GM21515 (cell line): ENCODE results near the gene USP54.
"Not testable (repeated sequence)": the region's sequence is repeated elsewhere in the genome, so short reads cannot be mapped to it uniquely, and the experiment has no call there.

Source experiments
- ATAC-seq: cut with Tn5 transposase; IDR thresholded peaks from one replicate; pipeline ENCODE4 v1.9.1; 2021; ENCODE audit not compliant: unreplicated experiment

Gene USP54

GRCh38 chr10:73591935-73592699 is 975 bp upstream of the USP54 start:
- ATAC-seq: no peak

GRCh38 chr10:73589563-73590126 is 1.5 kb downstream of the USP54 start:
- no peak for ATAC-seq

- no peak for ATAC-seq
Observed at GRCh38 chr10:73588656-73589055, 2.5 kb downstream of the USP54 start.

GRCh38 chr10:73586583-73586984 is 4.6 kb downstream of the USP54 start:
- ATAC-seq: no peak

DNA sequence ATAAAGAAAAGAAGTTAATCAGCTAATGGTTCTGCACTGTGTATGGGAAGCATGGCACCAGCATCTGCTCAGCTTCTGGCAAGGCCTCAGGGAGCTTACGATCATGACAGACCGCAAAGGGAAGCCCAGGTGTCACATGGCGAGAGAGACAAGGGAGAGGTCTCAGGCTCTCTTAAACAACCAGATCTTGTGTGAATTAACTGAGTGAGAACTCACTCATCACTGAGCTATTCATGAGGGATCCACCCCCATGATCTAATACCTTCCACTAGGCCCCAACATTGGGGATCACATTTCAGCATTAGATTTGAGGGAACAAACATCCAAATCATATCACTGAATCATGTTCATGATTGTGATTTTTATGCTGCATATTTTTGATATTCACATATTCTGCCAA is 5.8 kb downstream of the USP54 start:
- no peak for ATAC-seq

DNA sequence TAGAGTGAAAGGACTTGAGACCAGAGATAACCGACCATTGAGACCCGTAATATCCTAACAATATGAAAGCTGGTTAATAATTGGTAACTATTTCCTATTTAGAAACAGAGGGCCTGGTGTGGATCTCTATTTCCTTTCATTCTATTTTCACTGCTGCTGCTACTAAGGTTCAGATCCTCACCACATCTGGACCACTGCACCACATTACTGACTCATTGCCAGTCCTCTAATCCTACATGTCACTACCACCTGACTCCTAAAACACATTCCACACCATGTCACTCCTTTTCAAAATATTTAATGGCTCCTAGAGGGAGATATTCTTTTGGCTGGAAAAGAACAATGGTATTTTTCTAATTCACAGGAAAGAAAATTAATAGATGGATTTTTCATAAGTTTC is 6.4 kb downstream of the USP54 start:
- no peak for ATAC-seq

DNA sequence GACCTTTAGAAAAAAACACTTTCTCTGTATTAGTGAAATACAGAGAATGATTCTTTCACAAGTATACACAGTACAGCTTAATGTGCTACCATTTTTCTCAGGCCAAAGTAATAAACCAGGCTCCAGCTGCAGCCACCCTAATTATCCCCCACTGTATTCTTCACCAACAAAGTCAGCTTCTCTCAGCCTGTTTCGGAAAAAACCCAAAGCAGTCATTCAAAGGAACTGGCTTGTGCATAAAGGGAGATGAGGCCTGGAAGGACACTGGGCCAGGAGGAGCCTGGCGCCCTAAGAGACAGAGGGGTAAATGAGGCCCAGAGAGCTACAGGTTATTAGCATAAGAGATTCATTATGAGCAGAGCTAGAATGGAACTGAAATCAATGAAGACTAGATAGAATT is 9.2 kb downstream of the USP54 start:
- no peak for ATAC-seq

DNA sequence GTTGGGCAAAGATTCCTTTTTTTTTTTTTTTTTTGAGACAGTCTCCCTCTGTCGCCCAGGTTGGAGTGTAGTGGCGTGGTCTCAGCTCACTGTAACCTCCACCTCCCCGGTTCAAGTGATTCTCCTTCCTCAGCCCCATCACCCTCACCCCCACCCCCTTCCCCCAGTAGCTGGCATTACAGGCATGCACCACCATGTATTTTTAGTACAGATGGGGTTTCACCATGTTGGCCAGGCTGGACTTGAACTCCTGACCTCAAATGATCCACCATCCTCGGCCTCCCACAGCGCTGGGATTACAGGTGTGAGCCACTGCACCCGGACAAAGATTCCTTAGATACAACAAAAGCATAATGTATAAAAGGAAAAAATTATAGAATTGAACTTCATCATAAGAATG is 12.2 kb downstream of the USP54 start:
- not testable (repeated sequence) for ATAC-seq

DNA sequence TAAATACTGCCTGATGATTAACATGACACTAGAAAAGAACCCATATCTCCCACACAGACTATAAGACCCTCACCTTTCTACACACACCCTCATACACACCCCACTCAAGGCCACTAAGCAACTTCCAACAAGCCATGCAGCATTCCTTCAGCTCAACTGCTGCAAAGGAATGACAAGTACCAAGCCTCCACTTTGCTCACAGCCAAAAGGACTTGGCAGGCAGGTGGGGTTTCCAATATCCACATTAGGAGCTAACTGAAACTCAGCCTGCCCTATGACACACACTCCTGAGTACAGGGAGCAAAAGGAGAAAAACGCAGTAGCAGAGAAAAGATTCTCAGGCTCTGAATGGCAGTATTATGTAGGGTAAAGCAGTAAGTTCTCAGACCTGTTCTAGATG is 13.4 kb downstream of the USP54 start:
- no peak for ATAC-seq

DNA sequence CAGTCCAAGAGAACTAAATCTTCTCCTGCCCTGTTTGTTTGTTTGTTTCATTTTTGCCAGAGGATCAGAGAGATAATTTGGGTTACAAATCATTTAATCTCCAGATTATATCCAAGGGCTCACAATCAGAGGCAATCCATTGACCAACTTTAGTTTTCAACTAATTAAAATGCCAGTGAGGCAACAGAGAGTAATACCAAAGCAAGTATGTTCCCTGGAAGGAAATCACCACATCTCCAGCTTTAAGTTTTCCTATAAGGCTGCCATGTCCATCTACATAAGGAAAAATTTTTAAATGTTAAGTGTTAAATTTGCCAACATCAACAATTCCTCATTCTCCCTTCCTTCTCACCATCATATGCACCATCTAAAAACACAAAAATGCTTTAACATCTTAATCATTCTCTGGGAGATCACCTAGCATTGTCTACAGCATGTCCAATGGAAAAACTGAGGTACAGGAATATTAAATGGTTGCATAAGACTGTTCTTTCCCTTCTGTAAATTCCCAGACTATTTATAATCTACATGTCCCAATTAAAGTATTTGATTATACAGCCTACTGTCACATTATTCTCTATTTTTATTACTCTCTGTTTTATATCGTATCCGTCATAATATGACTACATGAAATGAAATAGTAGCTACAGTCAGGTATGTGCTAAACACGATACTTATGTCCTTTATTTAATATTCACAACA is 14.1 kb downstream of the USP54 start:
- no peak for ATAC-seq

DNA sequence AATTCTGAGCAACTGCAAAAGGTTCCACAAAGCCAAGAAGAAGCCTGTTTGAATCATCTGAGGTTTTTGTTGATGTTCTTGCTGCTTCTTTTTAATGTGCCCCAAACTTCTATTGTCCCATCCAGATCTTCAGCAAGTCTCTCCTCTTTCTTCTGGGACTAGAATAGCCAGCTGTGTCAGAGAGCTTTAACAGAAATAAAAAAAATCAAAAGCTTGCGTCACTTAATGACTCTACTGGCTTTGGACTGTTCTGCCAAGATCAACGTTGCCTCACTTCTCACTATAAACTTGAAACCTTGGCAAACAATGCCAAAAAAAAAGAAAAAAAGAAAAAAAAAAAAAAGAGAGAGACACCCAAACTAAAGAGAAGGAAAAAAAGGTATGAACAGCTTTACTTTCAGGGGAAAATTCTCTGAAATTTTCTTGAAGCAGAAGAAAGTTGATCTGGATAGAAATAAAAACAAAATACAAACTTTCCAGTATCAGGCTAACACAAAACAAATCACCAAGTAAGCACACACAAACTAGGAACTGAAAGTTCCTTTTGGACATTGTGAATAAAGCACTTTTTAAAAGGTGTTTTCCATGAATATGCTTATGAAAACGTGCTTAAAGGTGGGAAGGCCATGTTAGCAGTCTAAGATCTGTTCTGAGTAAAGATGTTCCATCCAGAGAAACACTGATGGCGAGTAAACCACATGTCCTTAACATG is 14.8 kb downstream of the USP54 start:
- no peak for ATAC-seq

GRCh38 chr10:73567025-73567424 is 24.1 kb downstream of the USP54 start:
- not testable (repeated sequence) for ATAC-seq

GRCh38 chr10:73561192-73561591 is 29.9 kb downstream of the USP54 start:
- ATAC-seq: no peak

GRCh38 chr10:73559590-73559989 is 31.6 kb downstream of the USP54 start:
- no peak for ATAC-seq

GRCh38 chr10:73556855-73557254 is 34.3 kb downstream of the USP54 start:
- no peak for ATAC-seq

- no peak for ATAC-seq
Observed at GRCh38 chr10:73554721-73555120, 36.4 kb downstream of the USP54 start.

- no peak for ATAC-seq
Observed at GRCh38 chr10:73553761-73554160, 37.4 kb downstream of the USP54 start.

DNA sequence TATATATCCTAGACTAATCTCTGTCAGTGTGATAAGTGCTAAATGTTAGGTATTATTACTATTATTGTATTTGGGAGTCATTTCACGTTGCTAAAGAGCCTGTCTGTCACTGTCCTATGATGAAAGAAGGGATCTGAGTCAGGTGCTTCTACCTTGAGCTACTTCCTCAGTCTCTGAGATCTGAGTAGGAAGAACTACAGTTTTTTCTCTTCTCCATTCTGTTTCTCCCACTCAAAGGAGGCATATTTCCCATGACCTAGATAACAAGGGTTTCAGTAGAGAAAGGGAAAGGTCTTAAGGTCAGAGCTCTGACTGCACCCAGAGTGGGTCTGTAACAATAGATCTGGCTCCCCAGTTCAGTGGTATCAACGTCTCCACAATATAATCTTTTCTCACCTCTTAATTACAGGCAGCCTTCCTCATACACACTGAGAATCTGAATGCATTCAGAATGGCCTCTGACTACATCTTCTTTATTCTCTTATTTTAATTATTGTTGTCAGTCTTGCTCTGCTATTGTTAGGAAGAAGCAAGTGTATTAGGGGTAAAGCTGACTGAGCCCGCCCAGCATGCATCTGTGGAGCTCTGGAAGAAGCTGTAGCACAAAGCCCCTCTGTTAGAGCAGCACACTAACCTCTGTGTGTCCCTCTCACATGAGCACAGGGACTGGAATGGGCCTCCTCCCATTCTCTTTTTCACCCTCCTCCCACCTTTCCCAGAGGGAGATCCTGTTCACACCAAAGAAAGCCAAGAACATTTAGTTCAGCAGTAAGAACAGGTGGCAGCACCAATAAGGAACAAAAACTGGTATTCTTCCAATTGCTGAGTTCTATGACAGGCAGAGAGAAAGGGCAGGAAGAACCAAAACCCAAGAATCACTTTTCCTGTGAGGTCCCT is 38.1 kb downstream of the USP54 start:
- no peak for ATAC-seq

- no peak for ATAC-seq
Observed at GRCh38 chr10:73551515-73551914, 39.6 kb downstream of the USP54 start.

GRCh38 chr10:73545357-73545756 is 45.8 kb downstream of the USP54 start:
- no peak for ATAC-seq

DNA sequence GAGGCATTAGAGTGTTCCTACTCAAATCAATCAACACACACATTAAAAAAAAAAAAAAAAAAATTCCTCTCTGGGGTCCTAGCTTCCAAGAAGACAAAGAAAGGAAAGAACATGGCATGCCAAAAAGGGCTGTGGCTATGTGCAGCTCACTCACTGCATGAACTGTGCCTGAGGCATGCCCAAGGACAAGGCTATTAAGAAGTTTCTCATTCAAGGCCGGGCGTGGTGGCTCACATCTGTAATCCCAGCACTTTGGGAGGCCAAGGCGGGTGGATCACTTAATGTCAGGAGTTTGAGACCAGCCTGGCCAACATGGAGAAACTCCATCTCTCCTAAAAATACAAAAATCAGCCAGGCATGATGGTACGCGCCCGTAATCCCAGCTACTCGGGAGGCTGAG is 53.4 kb downstream of the USP54 start:
- no peak for ATAC-seq
